Right ventricle myocardium superior (tissue), 1 donor: ENCODE data around the gene EGFLAM. TPM values are rescaled to one million over a fixed set of nuclear protein-coding genes. Genes with fewer than 3 reads are reported as not detected.
"Not testable (repeated sequence)": the region's sequence is repeated elsewhere in the genome, so short reads cannot be mapped to it uniquely, and the experiment has no call there.

Experiments
- ATAC-seq: fragments of 200-7000 bp; cut with Tn5 transposase; one replicate; pipeline ENCODE4 v1.9.1; 2020; ENCODE audit warnings: mild to moderate bottlenecking; ENCODE audit not compliant: poor library complexity
- DNase-seq: peaks from one replicate; pipeline ENCODE4 v3.0.0-alpha.2; 2020
- intact Hi-C: fragments of 100-400 bp; cut with DNase I; formaldehyde crosslinking; loops from one replicate; pipeline ENCODE4 v1.11.2; 2022
- total RNA-seq: library from RNA; stranded (reverse); fragmentation: NEBNext Ultra II Directional; extraction: Animal tissue kit (Norgen Biotek cat#: 25700); gene quantifications from one replicate; pipeline ENCODE4 v1.2.1, GENCODE V29; 2021
- donor health status: DM: no; HTN: yes; CAD: no; lungs with severe emphysema.

EGFLAM gene
- total RNA-seq, 1 donor from 2014 or later: 9.1 TPM

- intact Hi-C loops: no loop called here
- ATAC-seq: no peak
- no peak for DNase-seq
These were observed 135.3 kb downstream of the EGFLAM start for GRCh38 chr5:38393636-38394035.

DNA sequence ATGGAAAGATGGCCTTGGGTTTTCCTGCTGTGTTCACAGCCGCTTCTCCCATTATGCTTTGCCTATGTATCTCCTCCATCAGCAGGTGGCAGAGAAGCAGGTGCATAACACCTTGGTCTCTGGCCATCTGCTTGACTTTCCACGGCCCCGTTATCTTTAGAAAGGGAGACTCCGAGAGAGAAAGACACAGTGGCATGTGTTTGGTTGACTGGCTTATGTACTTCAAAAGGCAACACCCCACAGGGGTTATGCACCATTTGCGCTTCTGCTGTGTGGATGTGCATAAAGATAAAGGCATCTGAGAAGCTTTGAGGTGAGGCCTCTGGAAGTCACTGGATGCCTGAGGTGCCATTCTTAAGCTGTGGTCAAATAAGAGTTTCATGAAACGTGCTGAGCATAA lies 138.4 kb downstream of the EGFLAM start:
- no peak for ATAC-seq
- intact Hi-C loops: no loop called here
- no peak for DNase-seq

- ATAC-seq: no peak
- intact Hi-C loops: no loop called here
- DNase-seq: no peak
These were observed 142.0 kb downstream of the EGFLAM start for GRCh38 chr5:38400365-38400764.

- ATAC-seq: no peak
- DNase-seq: no peak
- intact Hi-C loops: no loop called here
These were observed 142.8 kb downstream of the EGFLAM start for GRCh38 chr5:38401145-38401544.

DNA sequence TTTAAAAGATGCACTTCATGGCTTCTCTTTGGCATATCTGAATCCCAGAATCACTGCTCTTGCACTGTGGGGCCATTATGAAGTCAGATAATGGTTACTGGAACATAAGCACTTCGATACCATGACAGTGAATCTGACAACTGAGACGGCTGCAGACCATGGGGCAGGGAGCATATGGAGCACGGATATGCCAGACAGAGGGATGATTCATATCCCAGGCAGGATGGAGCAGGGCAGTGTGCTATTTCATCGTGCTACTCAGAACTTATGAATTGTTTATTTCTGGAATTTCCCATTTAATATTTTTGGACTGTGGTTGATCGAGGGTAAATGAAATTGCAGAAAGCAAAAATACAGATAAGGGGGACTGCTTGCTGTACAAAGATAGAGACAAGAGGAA lies 145.0 kb downstream of the EGFLAM start:
- ATAC-seq (no peak), DNase-seq (no peak)
- intact Hi-C loops: no loop called here

DNA sequence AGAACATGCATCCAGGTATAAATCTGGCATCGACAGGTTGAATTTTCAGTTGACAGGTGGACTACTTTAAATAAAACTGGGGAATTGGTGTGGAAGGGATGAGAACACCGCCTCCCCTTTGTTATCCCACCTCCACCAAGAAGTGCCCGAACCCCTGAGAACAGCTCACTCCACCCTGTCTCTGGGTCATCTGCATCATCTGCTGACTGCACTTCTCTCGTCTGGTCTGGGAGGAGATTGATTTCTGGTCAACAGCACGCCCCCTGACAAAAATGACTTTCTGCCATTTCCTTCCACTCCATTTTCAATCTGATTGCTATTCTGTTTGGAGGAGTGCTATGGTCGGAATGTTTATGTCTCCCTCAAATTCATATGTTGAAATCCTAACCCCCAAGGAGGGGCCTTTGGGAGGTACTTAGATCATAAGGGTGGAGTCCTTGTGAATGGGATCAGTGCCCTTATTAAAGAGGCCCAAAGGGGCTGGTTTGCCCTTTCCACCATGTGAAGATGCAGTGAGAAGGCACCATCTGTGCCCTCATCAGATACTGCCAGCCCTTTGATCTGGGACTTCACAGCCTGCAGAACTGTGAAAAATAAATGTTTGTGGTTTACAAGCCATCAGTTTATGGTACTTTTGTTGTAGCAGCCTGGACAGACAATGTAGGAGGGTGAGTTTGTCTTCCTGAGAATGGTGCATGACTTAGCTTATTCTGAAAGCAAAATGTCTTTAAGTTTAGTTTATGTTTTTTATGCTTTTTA lies 145.7 kb downstream of the EGFLAM start:
- intact Hi-C loops: no loop called here
- DNase-seq (no peak), ATAC-seq (no peak)

- intact Hi-C loops: no loop called here
- DNase-seq: no peak
- no peak for ATAC-seq
These were observed 146.4 kb downstream of the EGFLAM start for GRCh38 chr5:38404667-38405276.

DNA sequence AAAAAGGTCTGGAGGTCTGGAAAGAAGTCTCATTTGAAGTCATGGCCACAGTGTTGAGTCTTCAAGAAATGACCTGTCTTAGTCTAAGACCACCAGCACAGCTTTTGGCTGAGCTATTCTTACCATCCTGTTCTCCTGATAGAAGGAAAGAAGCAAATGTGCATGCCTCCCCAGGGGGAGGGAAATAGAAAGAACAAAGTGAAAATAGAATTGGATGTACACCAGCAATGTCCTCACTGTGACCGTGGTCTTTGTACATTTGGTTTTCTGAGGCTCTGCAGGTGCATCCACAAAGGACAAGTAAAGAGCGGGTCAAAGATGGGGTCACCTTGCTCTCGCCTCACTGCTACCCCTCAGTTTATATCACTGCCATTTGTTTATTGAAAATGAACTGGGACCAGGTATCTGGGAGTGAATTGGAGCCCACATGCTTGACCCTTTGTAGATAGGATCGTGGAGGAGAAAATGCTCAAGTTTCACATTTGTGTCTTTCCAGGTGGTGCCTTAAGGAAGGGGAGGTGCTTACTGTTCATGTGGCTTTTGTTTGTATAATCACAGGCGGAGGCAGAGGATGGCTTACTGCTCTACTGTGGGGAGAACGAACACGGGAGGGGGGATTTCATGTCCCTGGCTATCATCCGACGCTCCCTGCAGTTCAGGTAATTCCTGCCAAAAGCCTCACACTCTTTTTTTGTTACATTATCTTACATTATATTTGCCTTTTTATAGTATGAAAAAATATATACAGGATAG lies 150.3 kb downstream of the EGFLAM start:
- intact Hi-C loops: no loop called here
- no peak for ATAC-seq
- DNase-seq: no peak

GRCh38 chr5:38410304-38410990 lies 152.1 kb downstream of the EGFLAM start:
- DNase-seq: no peak
- intact Hi-C loops: no loop called here

GRCh38 chr5:38413696-38414095 lies 155.3 kb downstream of the EGFLAM start:
- intact Hi-C loops: no loop called here
- ATAC-seq: no peak
- DNase-seq: no peak

More at GRCh38 chr5:38410304-38410990, 152.1 kb downstream of the EGFLAM start:
- no peak for ATAC-seq

DNA sequence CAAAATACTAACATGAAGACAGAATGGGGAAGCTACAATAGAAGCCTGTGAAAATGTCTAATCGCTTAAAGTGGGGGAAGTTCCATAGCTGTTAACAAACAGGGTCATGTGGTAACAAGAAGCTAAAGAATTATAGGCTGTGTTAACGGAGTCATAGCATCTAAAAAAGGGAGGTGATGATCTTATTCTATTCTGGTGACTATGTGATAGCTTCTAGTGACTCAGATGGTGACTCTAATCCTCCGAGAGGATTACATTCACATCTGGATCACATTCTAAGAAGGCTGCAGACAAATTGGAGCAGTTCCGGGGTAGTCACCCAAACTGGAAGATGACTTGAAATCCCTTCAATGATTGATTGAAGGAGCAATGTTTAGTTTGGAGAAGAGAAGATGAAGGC lies 156.0 kb downstream of the EGFLAM start:
- DNase-seq (no peak), ATAC-seq (no peak)
- intact Hi-C loops: no loop called here

DNA sequence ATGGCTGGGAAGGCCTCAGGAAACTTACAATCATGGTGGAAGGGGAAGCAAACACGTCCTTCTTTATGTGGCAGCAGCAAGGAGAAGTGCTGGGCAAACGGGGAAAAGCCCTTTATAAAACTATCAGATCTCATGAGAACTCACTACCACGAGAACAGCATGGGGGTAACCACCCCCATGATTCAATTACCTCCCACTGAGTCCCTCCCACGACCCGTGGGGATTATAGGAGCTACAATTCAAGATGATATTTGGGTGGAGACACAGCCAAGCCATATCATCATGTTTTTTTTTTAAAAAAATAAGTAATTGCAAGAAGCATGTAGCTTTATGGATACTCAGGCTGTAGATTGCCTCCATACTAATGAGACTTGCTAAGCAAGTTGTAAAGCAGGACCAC lies 157.4 kb downstream of the EGFLAM start:
- ATAC-seq, DNase-seq, intact Hi-C loops: not testable (repeated sequence)

GRCh38 chr5:38417658-38418017 lies 159.3 kb downstream of the EGFLAM start:
- no peak for ATAC-seq
- no peak for DNase-seq
- intact Hi-C loops: no loop called here

GRCh38 chr5:38420246-38420645 lies 161.9 kb downstream of the EGFLAM start:
- intact Hi-C loops: loop anchor here (5.0 kb wide), 1 partner anchor 387 kb away; no protein-coding TSS in a partner anchor
- ATAC-seq: no peak
- DNase-seq: no peak

GRCh38 chr5:38420691-38421390 lies 162.5 kb downstream of the EGFLAM start:
- DNase-seq: no peak
- peak; percentile 83 for ATAC-seq
- intact Hi-C loops: loop anchor here (5.0 kb wide), 1 partner anchor 386 kb away; no protein-coding TSS in a partner anchor

- intact Hi-C loops: loop anchor here (5.0 kb wide), 1 partner anchor 385 kb away; no protein-coding TSS in a partner anchor
- DNase-seq: no peak
- ATAC-seq: no peak
These were observed 164.3 kb downstream of the EGFLAM start for GRCh38 chr5:38422622-38423021.

GRCh38 chr5:38423276-38424147 lies 165.2 kb downstream of the EGFLAM start:
- intact Hi-C loops: loop anchor here (5.0 kb wide), 1 partner anchor 384 kb away; no protein-coding TSS in a partner anchor
- DNase-seq (no peak), ATAC-seq (no peak)
